A204.1 (cell line): ENCODE measurements around the gene TSEN15.

Experiments
- FAIRE-seq: peaks from 2 replicates; lab custom pipeline; 2012; peaks lifted over from hg19 to GRCh38; lab: Jason Lieb, UNC

Gene TSEN15

GRCh38 chr1:184051485-184052193 is at the start of gene TSEN15:
TSEN15 (plus strand) TSS chr1:184051730; CDS start chr1:184051756, 26 bp downstream.
- FAIRE-seq: no peak

GRCh38 chr1:184002071-184002470 is 49.5 kb upstream of the TSEN15 start:
- FAIRE-seq: no peak

GRCh38 chr1:184004935-184005334 is 46.6 kb upstream of the TSEN15 start:
- no peak for FAIRE-seq

GRCh38 chr1:184005506-184005905 is 46.0 kb upstream of the TSEN15 start:
- no peak for FAIRE-seq

GRCh38 chr1:184010788-184011187 is 40.7 kb upstream of the TSEN15 start:
- FAIRE-seq: no peak

GRCh38 chr1:184012187-184012586 is 39.3 kb upstream of the TSEN15 start:
- FAIRE-seq: no peak

GRCh38 chr1:184014271-184014670 is 37.3 kb upstream of the TSEN15 start:
- FAIRE-seq: no peak

- FAIRE-seq: no peak
Observed at GRCh38 chr1:184016169-184016568, 35.4 kb upstream of the TSEN15 start.

GRCh38 chr1:184017306-184017705 is 34.2 kb upstream of the TSEN15 start:
- no peak for FAIRE-seq

GRCh38 chr1:184018622-184019021 is 32.9 kb upstream of the TSEN15 start:
- no peak for FAIRE-seq

- FAIRE-seq: no peak
Observed at GRCh38 chr1:184019069-184019468, 32.5 kb upstream of the TSEN15 start.

GRCh38 chr1:184019506-184019905 is 32.0 kb upstream of the TSEN15 start:
- FAIRE-seq: no peak

- no peak for FAIRE-seq
Observed at GRCh38 chr1:184020328-184020727, 31.2 kb upstream of the TSEN15 start.

GRCh38 chr1:184020855-184021254 is 30.7 kb upstream of the TSEN15 start:
- no peak for FAIRE-seq

- FAIRE-seq: no peak
Observed at GRCh38 chr1:184021728-184022127, 29.8 kb upstream of the TSEN15 start.

GRCh38 chr1:184022668-184023067 is 28.9 kb upstream of the TSEN15 start:
- no peak for FAIRE-seq

- FAIRE-seq: no peak
Observed at GRCh38 chr1:184023171-184023570, 28.4 kb upstream of the TSEN15 start.

GRCh38 chr1:184025242-184025675 is 26.3 kb upstream of the TSEN15 start:
- FAIRE-seq: no peak

- no peak for FAIRE-seq
Observed at GRCh38 chr1:184027826-184028695, 23.5 kb upstream of the TSEN15 start.

GRCh38 chr1:184028854-184029623 is 22.5 kb upstream of the TSEN15 start:
- no peak for FAIRE-seq

GRCh38 chr1:184030433-184031091 is 21.0 kb upstream of the TSEN15 start:
- no peak for FAIRE-seq

GRCh38 chr1:184031092-184031408 is 20.5 kb upstream of the TSEN15 start:
- no peak for FAIRE-seq
